WTC11 (cell line): Measurements from ENCODE around the gene CDIP1. TPM values are rescaled to one million over a fixed set of nuclear protein-coding genes. Genes with fewer than 3 reads are reported as not detected.

Experiments used
- ATAC-seq: fragments of 200-7000 bp; cut with Tn5 transposase; 2 replicates; pipeline ENCODE4 v1.10.0; 2021; ENCODE audit warnings: mild to moderate bottlenecking, moderate library complexity
- CTCF ChIA-PET: fragments of 300-600 bp; sonication (Branson Sonifier 250); formaldehyde crosslinking; loops from one replicate; lab custom pipeline; 2021; ENCODE audit warnings: antibody characterized with exemption; lab: Charles Lee
- POLR2A ChIA-PET: fragments of 350-600 bp; sonication (Branson Sonifier 250); formaldehyde crosslinking; loops from one replicate; lab custom pipeline; 2021; ENCODE audit warnings: antibody characterized with exemption; lab: Charles Lee
- DNase-seq: peaks from one replicate; pipeline ENCODE4 v3.0.0; 2021; ENCODE audit warnings: low spot score
- H3K27ac Mint-ChIP-seq: 2 replicates; pipeline ENCODE4 v1.8.0; 2021; ENCODE audit warnings: mixed read lengths
- H3K27me3 Mint-ChIP-seq: 2 replicates; pipeline ENCODE4 v1.8.0; 2021; ENCODE audit warnings: low read depth, mild to moderate bottlenecking, moderate library complexity, mixed read lengths
- H3K36me3 Mint-ChIP-seq: 2 replicates; pipeline ENCODE4 v1.8.0; 2021; ENCODE audit warnings: mixed read lengths
- H3K4me1 Mint-ChIP-seq: 2 replicates; pipeline ENCODE4 v1.8.0; 2022; ENCODE audit warnings: mixed read lengths
- H3K4me3 Mint-ChIP-seq: 2 replicates; pipeline ENCODE4 v1.8.0; 2021; ENCODE audit warnings: mild to moderate bottlenecking, moderate library complexity, mixed read lengths
- H3K9me3 Mint-ChIP-seq: 2 replicates; pipeline ENCODE4 v1.8.0; 2021; ENCODE audit warnings: mixed read lengths
- CREB1 ChIP-seq: sonication (generic); formaldehyde crosslinking; IDR thresholded peaks from 2 replicates; pipeline ENCODE4 v1.8.0; 2023; ENCODE audit warnings: mild to moderate bottlenecking, missing genetic modification reagents
- CTCF ChIP-seq: fragments of 200-600 bp; IDR thresholded peaks from 2 replicates; pipeline ENCODE4 v1.8.0; 2022; ENCODE audit warnings: antibody characterized with exemption
- ELF4 ChIP-seq: sonication (generic); formaldehyde crosslinking; IDR thresholded peaks from 2 replicates; pipeline ENCODE4 v1.8.1; 2022; ENCODE audit warnings: low read depth, mild to moderate bottlenecking, moderate library complexity, missing genetic modification reagents
- ERG ChIP-seq: fragments of 250-450 bp; sonication (Bioruptor Pico); IDR thresholded peaks from 2 replicates; pipeline ENCODE4 v1.8.0; 2021; ENCODE audit warnings: mild to moderate bottlenecking
- ESRRA ChIP-seq: sonication (generic); formaldehyde crosslinking; IDR thresholded peaks from 2 replicates; pipeline ENCODE4 v1.8.1; 2022; ENCODE audit warnings: mild to moderate bottlenecking, missing genetic modification reagents, borderline replicate concordance
- FOXP1 ChIP-seq: sonication (generic); formaldehyde crosslinking; IDR thresholded peaks from 2 replicates; pipeline ENCODE4 v1.8.0; 2022; ENCODE audit warnings: missing genetic modification reagents, mild to moderate bottlenecking, moderate library complexity, borderline replicate concordance
- FOXP4 ChIP-seq: sonication (generic); formaldehyde crosslinking; IDR thresholded peaks from 2 replicates; pipeline ENCODE4 v1.8.0; 2022; ENCODE audit warnings: mild to moderate bottlenecking, missing genetic modification reagents
- GTF2I ChIP-seq: fragments of 250-450 bp; sonication (Bioruptor Pico); conservative IDR thresholded peaks from 2 replicates; pipeline ENCODE4 v1.4.0; 2021; ENCODE audit warnings: mild to moderate bottlenecking
- HMGXB4 ChIP-seq: sonication (generic); formaldehyde crosslinking; IDR thresholded peaks from 2 replicates; pipeline ENCODE4 v1.8.1; 2023; ENCODE audit warnings: mild to moderate bottlenecking, moderate library complexity, missing genetic modification reagents
- NFATC4 ChIP-seq: fragments of 250-450 bp; sonication (Bioruptor Pico); IDR thresholded peaks from 2 replicates; pipeline ENCODE4 v1.9.0; 2021; ENCODE audit warnings: mild to moderate bottlenecking
- SMAD4 ChIP-seq: sonication (generic); formaldehyde crosslinking; IDR thresholded peaks from 2 replicates; pipeline ENCODE4 v1.8.0; 2022; ENCODE audit warnings: mild to moderate bottlenecking, missing genetic modification reagents
- TCF7 ChIP-seq: sonication (generic); formaldehyde crosslinking; IDR thresholded peaks from 2 replicates; pipeline ENCODE4 v1.8.0; 2022; ENCODE audit warnings: mild to moderate bottlenecking, low read depth, missing genetic modification reagents, moderate library complexity
- TEAD4 ChIP-seq: sonication (generic); formaldehyde crosslinking; IDR thresholded peaks from 2 replicates; pipeline ENCODE4 v1.8.0; 2022; ENCODE audit warnings: mild to moderate bottlenecking, missing genetic modification reagents
- ZBTB43 ChIP-seq: sonication (generic); formaldehyde crosslinking; IDR thresholded peaks from 2 replicates; pipeline ENCODE4 v1.8.1; 2023; ENCODE audit warnings: mild to moderate bottlenecking, missing genetic modification reagents
- ZNF121 ChIP-seq: sonication (generic); formaldehyde crosslinking; IDR thresholded peaks from 2 replicates; pipeline ENCODE4 v1.8.0; 2023; ENCODE audit warnings: missing genetic modification reagents
- ZNF219 ChIP-seq: sonication (generic); formaldehyde crosslinking; IDR thresholded peaks from 2 replicates; pipeline ENCODE4 v1.8.0; 2023; ENCODE audit warnings: missing genetic modification reagents, mild to moderate bottlenecking, borderline replicate concordance
- ZNF396 ChIP-seq: fragments of 250-450 bp; sonication (Bioruptor Pico); IDR thresholded peaks from 2 replicates; pipeline ENCODE4 v1.8.0; 2021; ENCODE audit warnings: mild to moderate bottlenecking, moderate library complexity, borderline replicate concordance
- ZNF425 ChIP-seq: fragments of 250-450 bp; sonication (Bioruptor Pico); conservative IDR thresholded peaks from 2 replicates; pipeline ENCODE4 v1.9.0; 2021; ENCODE audit warnings: mild to moderate bottlenecking
- ZNF532 ChIP-seq: fragments of 250-450 bp; sonication (Bioruptor Pico); IDR thresholded peaks from 2 replicates; pipeline ENCODE4 v1.9.0; 2021; ENCODE audit warnings: mild to moderate bottlenecking, borderline replicate concordance
- total RNA-seq: library from RNA; stranded (reverse); gene quantifications from 3 replicates; pipeline ENCODE4 v1.2.3, GENCODE V29; 2021

Gene CDIP1
- total RNA-seq, 1 experiment from 2014 or later, result 68.9 TPM

- TF ChIP-seq GTF2I (no peak), CTCF (no peak), FOXP1 (CRISPR knock-in tag) (no peak)
These were observed 9.2 kb downstream of the CDIP1 start (continued) for GRCh38 chr16:4529085-4530060.

- H3K9me3 Mint-ChIP-seq, result no peaks in the 10 kb centered on the region
- no peak overlapping the region for H3K4me3 Mint-ChIP-seq
- no peak overlapping the region for H3K27ac Mint-ChIP-seq
- ChIA-PET POLR2A (no interaction called here), CTCF (interaction anchor here (0.8 to 1.8 kb wide), 4 partner anchors 10 to 23 kb away, joined by 3 to 5 read pairs (median 4); no protein-coding TSS in a partner anchor)
- H3K36me3 Mint-ChIP-seq, result 0 out of 2 replicates have a peak, but pooled peaks cover 2% of the 10 kb centered on the region
- DNase-seq (no peak), ATAC-seq (no peak)
- TF ChIP-seq FOXP1 (CRISPR knock-in tag) (no peak), ZNF121 (CRISPR knock-in tag) (no peak), CREB1 (no peak), ZNF396 (CRISPR knock-in tag) (no peak), SMAD4 (CRISPR knock-in tag) (no peak), ERG (no peak), ZNF532 (CRISPR knock-in tag) (no peak), ZBTB43 (CRISPR knock-in tag) (no peak), ZNF425 (CRISPR knock-in tag) (no peak), ELF4 (CRISPR knock-in tag) (no peak), HMGXB4 (CRISPR knock-in tag) (no peak), TEAD4 (no peak), ZNF219 (CRISPR knock-in tag) (no peak), FOXP4 (CRISPR knock-in tag) (no peak), NFATC4 (CRISPR knock-in tag) (no peak), ESRRA (CRISPR knock-in tag) (no peak), TCF7 (no peak)
- H3K4me1 Mint-ChIP-seq, result peaks cover 63% of the 10 kb centered on the region
- no peaks in the 10 kb centered on the region for H3K27me3 Mint-ChIP-seq
These were observed 12.8 kb downstream of the CDIP1 start for GRCh38 chr16:4525634-4526277.
